IMR-90 (cell line): ENCODE measurements around the gene DAND5. TPM values are rescaled to one million over a fixed set of nuclear protein-coding genes. Genes with fewer than 3 reads are reported as not detected.

Experiments used
- ATAC-seq: fragments of 200-7000 bp; cut with Tn5 transposase; 2 replicates; pipeline ENCODE4 v1.9.1; 2020; ENCODE audit warnings: low read depth, mild to moderate bottlenecking, moderate library complexity
- BruUV-seq: library from RNA; stranded (reverse); fragments of 400-500 nt; replicated peaks from 2 replicates; lab custom pipeline; 2021; lab: Mats Ljungman, UMichigan
- CTCF ChIA-PET: fragments of 300-600 bp; formaldehyde crosslinking; extraction: SDS; loops from one replicate; lab custom pipeline; 2021; ENCODE audit warnings: antibody characterized with exemption; lab: Yijun Ruan, JAX
- POLR2A ChIA-PET: fragments of 300-600 bp; sonication (Branson Sonifier 250); formaldehyde crosslinking; loops from one replicate; lab custom pipeline; 2022; ENCODE audit warnings: antibody characterized with exemption; ENCODE audit not compliant: unreplicated experiment; lab: Charles Lee
- DNase-seq: peaks from one replicate; pipeline ENCODE4 v3.0.0; 2013
- H2AFZ ChIP-seq: replicated peaks from 2 replicates; pipeline ENCODE3; 2013; ENCODE audit warnings: low read length, mild to moderate bottlenecking; ENCODE audit not compliant: poor library complexity
- H2AK5ac ChIP-seq: 2 replicates; pipeline ENCODE4 v1.6.1; 2013; ENCODE audit warnings: low read depth, low read length, inconsistent platforms
- H2AK9ac ChIP-seq: replicated peaks from 2 replicates; pipeline ENCODE3; 2013; ENCODE audit warnings: mild to moderate bottlenecking, low read depth, low read length, moderate library complexity; ENCODE audit not compliant: poor library complexity
- H2BK120ac ChIP-seq: 2 replicates; pipeline ENCODE4 v1.6.1; 2013; ENCODE audit warnings: low read depth, low read length, inconsistent platforms
- H2BK15ac ChIP-seq: 3 replicates; pipeline ENCODE4 v1.6.1; 2013; ENCODE audit warnings: low read depth, low read length, inconsistent platforms
- H2BK20ac ChIP-seq: 2 replicates; pipeline ENCODE4 v1.6.1; 2013; ENCODE audit warnings: low read depth, mild to moderate bottlenecking, inconsistent platforms, low read length, moderate library complexity
- H2BK5ac ChIP-seq: 2 replicates; pipeline ENCODE4 v1.6.1; 2013; ENCODE audit warnings: mild to moderate bottlenecking, low read depth, low read length, inconsistent platforms; ENCODE audit not compliant: poor library complexity, severe bottlenecking
- H3K14ac ChIP-seq: replicated peaks from 2 replicates; pipeline ENCODE4 v1.6.1; 2013; ENCODE audit warnings: low read depth, low read length, inconsistent platforms
- H3K18ac ChIP-seq: 2 replicates; pipeline ENCODE4 v1.6.1; 2013; ENCODE audit warnings: low read depth, low read length, control low read depth
- H3K23ac ChIP-seq: 2 replicates; pipeline ENCODE4 v1.6.1; 2013; ENCODE audit warnings: low read depth, low read length, inconsistent platforms
- H3K27ac ChIP-seq: 2 replicates; pipeline ENCODE4 v1.5.1; 2013; ENCODE audit warnings: mild to moderate bottlenecking, control low read depth, low read length; ENCODE audit not compliant: insufficient read depth
- H3K27me3 ChIP-seq: 2 replicates; pipeline ENCODE4 v1.6.1; 2013; ENCODE audit warnings: low read length; ENCODE audit not compliant: control insufficient read depth, insufficient read depth
- H3K36me3 ChIP-seq: 2 replicates; pipeline ENCODE4 v1.6.1; 2013; ENCODE audit warnings: low read length, mixed read lengths; ENCODE audit not compliant: control insufficient read depth, insufficient read depth
- H3K4ac ChIP-seq: 2 replicates; pipeline ENCODE4 v1.6.1; 2013; ENCODE audit warnings: low read depth, low read length, inconsistent platforms
- H3K4me1 ChIP-seq: 2 replicates; pipeline ENCODE4 v1.6.1; 2013; ENCODE audit warnings: low read length, mixed read lengths; ENCODE audit not compliant: control insufficient read depth, insufficient read depth
- H3K4me2 ChIP-seq: 2 replicates; pipeline ENCODE4 v1.6.1; 2013; ENCODE audit warnings: low read depth, mild to moderate bottlenecking, control low read depth, low read length, moderate library complexity
- H3K4me3 ChIP-seq: 2 replicates; pipeline ENCODE4 v1.5.1; 2013; ENCODE audit warnings: low read depth, mild to moderate bottlenecking, control low read depth, low read length, moderate library complexity; ENCODE audit not compliant: insufficient read depth
- H3K56ac ChIP-seq: 2 replicates; pipeline ENCODE4 v1.6.1; 2013; ENCODE audit warnings: low read length, inconsistent platforms; ENCODE audit not compliant: insufficient read depth; ENCODE audit errors: extremely low read depth
- H3K79me1 ChIP-seq, 2 experiments: 2 replicates each; pipeline ENCODE4 v1.6.1; 2013; ENCODE audit warnings: low read length in 2 of 2, inconsistent platforms in 1 of 2, low read depth in 1 of 2
- H3K9ac ChIP-seq: 2 replicates; pipeline ENCODE4 v1.6.1; 2013; ENCODE audit warnings: low read depth, low read length, control low read depth
- H3K9me1 ChIP-seq: 2 replicates; pipeline ENCODE4 v1.6.1; 2013; ENCODE audit warnings: low read length, inconsistent platforms; ENCODE audit not compliant: insufficient read depth
- H3K9me3 ChIP-seq: 2 replicates; pipeline ENCODE4 v1.6.1; 2013; ENCODE audit warnings: low read length; ENCODE audit not compliant: control insufficient read depth, insufficient read depth
- H4K20me1 ChIP-seq: 2 replicates; pipeline ENCODE4 v1.6.1; 2013; ENCODE audit warnings: low read length, inconsistent platforms; ENCODE audit not compliant: insufficient read depth
- H4K5ac ChIP-seq: 2 replicates; pipeline ENCODE4 v1.6.1; 2013; ENCODE audit warnings: mild to moderate bottlenecking, low read depth, low read length, control low read depth
- H4K8ac ChIP-seq, 2 experiments: 2 replicates each; pipeline ENCODE4 v1.6.1; 2013; ENCODE audit warnings: low read depth in 2 of 2, low read length in 2 of 2, control low read depth in 1 of 2, inconsistent platforms in 1 of 2
- H4K91ac ChIP-seq: 2 replicates; pipeline ENCODE4 v1.6.1; 2013; ENCODE audit warnings: low read depth, low read length, inconsistent platforms; ENCODE audit not compliant: insufficient read depth
- BHLHE40 ChIP-seq: fragments of 150-350 bp; IDR thresholded peaks from 2 replicates; pipeline ENCODE4 v1.6.1; 2016; ENCODE audit warnings: mild to moderate bottlenecking, low read depth, low read length
- CEBPB ChIP-seq: IDR thresholded peaks from 2 replicates; pipeline ENCODE4 v1.6.1; 2012; ENCODE audit warnings: low read depth, low read length, improper control_type of control experiment
- CHD1 ChIP-seq: IDR thresholded peaks from 2 replicates; pipeline ENCODE4 v1.6.1; 2012; ENCODE audit warnings: low read depth, low read length, improper control_type of control experiment
- ELK1 ChIP-seq: fragments of 150-350 bp; IDR thresholded peaks from 2 replicates; pipeline ENCODE4 v1.6.1; 2016; ENCODE audit warnings: low read depth, mild to moderate bottlenecking, low read length, moderate library complexity, borderline replicate concordance
- FOS ChIP-seq: fragments of 150-350 bp; IDR thresholded peaks from 2 replicates; pipeline ENCODE4 v1.6.1; 2016; ENCODE audit warnings: low read depth, low read length
- MAFK ChIP-seq: IDR thresholded peaks from 2 replicates; pipeline ENCODE4 v1.6.1; 2012; ENCODE audit warnings: low read depth, low read length, improper control_type of control experiment
- MAZ ChIP-seq: IDR thresholded peaks from 2 replicates; pipeline ENCODE4 v1.6.1; 2012; ENCODE audit warnings: low read depth, mild to moderate bottlenecking, low read length, improper control_type of control experiment, moderate library complexity, borderline replicate concordance
- MXI1 ChIP-seq: IDR thresholded peaks from 2 replicates; pipeline ENCODE4 v1.6.1; 2012; ENCODE audit warnings: low read depth, mild to moderate bottlenecking, low read length, moderate library complexity, borderline replicate concordance
- NFE2L2 ChIP-seq: fragments of 150-350 bp; IDR thresholded peaks from 2 replicates; pipeline ENCODE4 v1.6.1; 2016; ENCODE audit warnings: low read depth, mild to moderate bottlenecking, low read length
- POLR2A ChIP-seq: IDR thresholded peaks from 2 replicates; pipeline ENCODE4 v1.6.1; 2012; ENCODE audit warnings: mild to moderate bottlenecking, low read depth, low read length
- RAD21 ChIP-seq: IDR thresholded peaks from 2 replicates; pipeline ENCODE4 v1.6.1; 2012; ENCODE audit warnings: low read length, improper control_type of control experiment
- RCOR1 ChIP-seq: IDR thresholded peaks from 2 replicates; pipeline ENCODE4 v1.6.1; 2012; ENCODE audit warnings: mild to moderate bottlenecking, low read length, improper control_type of control experiment; ENCODE audit not compliant: insufficient replicate concordance
- RFX5 ChIP-seq: IDR thresholded peaks from 2 replicates; pipeline ENCODE4 v1.8.0; 2012; ENCODE audit warnings: low read depth, mild to moderate bottlenecking, low read length, moderate library complexity
- SMC3 ChIP-seq: fragments of 150-350 bp; IDR thresholded peaks from 2 replicates; pipeline ENCODE4 v1.6.1; 2016; ENCODE audit warnings: low read depth, mild to moderate bottlenecking, antibody characterized with exemption, low read length, moderate library complexity
- USF2 ChIP-seq: fragments of 150-350 bp; IDR thresholded peaks from 2 replicates; pipeline ENCODE4 v1.6.1; 2017; ENCODE audit warnings: mild to moderate bottlenecking, antibody characterized with exemption, low read length, low read depth
- WGBS, 2 experiments: methylation state at CpG; one replicate each; pipeline versions ENCODE4 v1.1.5 to v1.1.7; 2013; ENCODE audit warnings: missing lambda C conversion rate in 2 of 2; ENCODE audit not compliant: insufficient read length in 1 of 2; ENCODE audit errors: extremely low coverage in 2 of 2; 5-methylcytosine and 5-hydroxymethylcytosine counted together
- dilution Hi-C: fragments of 300-500 bp; cut with HindIII; formaldehyde crosslinking; loops from one replicate; pipeline ENCODE4 v1.14.3; 2018; ENCODE audit warnings: low sequenced_read_pairs; ENCODE audit not compliant: unreplicated experiment
- in situ Hi-C: fragments of 300-500 bp; cut with MboI; formaldehyde crosslinking; loops from 3 replicates; pipeline ENCODE4 v1.14.3; 2019; ENCODE audit warnings: low sequenced_read_pairs, inconsistent platforms, mixed read lengths
- intact Hi-C: fragments of 100-400 bp; cut with micrococcal nuclease; formaldehyde crosslinking; loops from 2 replicates; pipeline ENCODE4 v1.10.0; 2022
- polyA plus RNA-seq, 3 experiments: library from polyadenylated mRNA; depleted of rRNA; stranded (reverse); fragments of >200 nt; gene quantifications; 2 replicates each; pipeline ENCODE4 v1.2.3, GENCODE V29; 2012; ENCODE audit warnings: low replicate concordance in 1 of 3
- total RNA-seq: library from RNA; depleted of rRNA; stranded (reverse); fragments of >200 nt; gene quantifications from 2 replicates; pipeline ENCODE4 v1.2.3, GENCODE V29; 2012

DAND5 gene
- total and polyA plus RNA-seq, 2 of the 4 experiments (the other 2 are of a cell fraction) = 0.03 TPM; not detected in 1

- peak within 1 kb of the TSS; percentile 97 for H3K4me2 ChIP-seq
- H2AK9ac ChIP-seq = peak within 1 kb of the TSS; percentile 100
- H4K91ac ChIP-seq = peak within 1 kb of the TSS; percentile 94
- H3K18ac ChIP-seq = peak within 1 kb of the TSS; percentile 71
- peak within 1 kb of the TSS; percentile 84; the same call in 1 of the 3 replicates for H2BK15ac ChIP-seq
- peaks cover 10% of the 10 kb centered on the region for H3K4me1 ChIP-seq
- peak within 1 kb of the TSS; percentile 97 for H2AFZ ChIP-seq
- peak within 1 kb of the TSS; percentile 82 for H2BK5ac ChIP-seq
- H3K4me3 ChIP-seq = peak within 1 kb of the TSS; percentile 91
- peak within 1 kb of the TSS; percentile 73 for H3K56ac ChIP-seq
- ChIA-PET POLR2A (interaction anchor here (0.6 to 1.0 kb wide), 2 partner anchors 12 to 13 kb away, joined by 4 to 6 read pairs; no protein-coding TSS in a partner anchor), CTCF (no interaction called here)
- H4K8ac ChIP-seq = peak within 1 kb of the TSS; percentile 44 to 100
- peaks cover 18% of the 10 kb centered on the region for H4K20me1 ChIP-seq
- peak within 1 kb of the TSS; percentile 94 for H3K23ac ChIP-seq
- H3K4ac ChIP-seq = peak within 1 kb of the TSS; percentile 93
- peaks cover 11% of the 10 kb centered on the region for H3K9me1 ChIP-seq
- peaks cover 8 to 51% of the 10 kb centered on the region in 2 experiments; a peak in 3 of 4 replicates for H3K79me1 ChIP-seq
- peaks cover 19% of the 10 kb centered on the region for H3K36me3 ChIP-seq
- H3K9ac ChIP-seq = peak within 1 kb of the TSS; percentile 92
- DNase-seq (peak; percentile 87), ATAC-seq (peak; percentile 76)
- H2AK5ac ChIP-seq = peak within 1 kb of the TSS; percentile 93
- BruUV-seq = no TSS peak
- peak within 1 kb of the TSS; percentile 95 for H4K5ac ChIP-seq
- H3K9me3 ChIP-seq = no peaks in the 10 kb centered on the region
- no peaks in the 10 kb centered on the region for H3K27me3 ChIP-seq
- H3K14ac ChIP-seq = peak within 1 kb of the TSS; percentile 98
- 0% methylated on average over 18 of the region's 51 CpGs; no CpG with 5 or more reads in 1 of the 2 experiments for WGBS, 2 experiments
- intact Hi-C loops (no loop called here), in situ Hi-C loops (no loop called here), dilution Hi-C loops (no loop called here)
- peak within 1 kb of the TSS; percentile 66; the same call in 1 of the 2 replicates for H2BK20ac ChIP-seq
- H3K27ac ChIP-seq = peak within 1 kb of the TSS; percentile 80
- peak within 1 kb of the TSS; percentile 73; the same call in 1 of the 2 replicates for H2BK120ac ChIP-seq
- TF ChIP-seq USF2 = peak; percentile 66
- no peak for TF ChIP-seq SMC3
- TF ChIP-seq CHD1 = no peak
- 0 out of 2 replicates have a peak, but pooled peaks have one; percentile 27 for TF ChIP-seq CEBPB
- TF ChIP-seq NFE2L2 = no peak
- TF ChIP-seq MXI1 = peak; percentile 94
- peak; percentile 89 for TF ChIP-seq MAZ
- TF ChIP-seq FOS = no peak
- TF ChIP-seq BHLHE40 = no peak
- no peak for TF ChIP-seq RAD21
- TF ChIP-seq RCOR1 = no peak
- no peak for TF ChIP-seq RFX5
- TF ChIP-seq MAFK = no peak
- TF ChIP-seq ELK1 = 0 out of 2 replicates have a peak, but pooled peaks have one; percentile 78
- TF ChIP-seq POLR2A = peak; percentile 84
Observed at GRCh38 chr19:12933287-12934072, 35.9 kb upstream of the DAND5 start, which contains the start of gene FARSA. FARSA (minus strand) TSS chr19:12933711; CDS start chr19:12933696, 15 bp downstream.
